Stimulated activated CD8-positive, alpha-beta memory T cell treated with anti-CD3 and anti-CD28 coated beads, Interleukin-4, amount 100 ng/mL, for 24 hours (primary cell): ENCODE data around the gene RHOB.

Experiments
- DNase-seq: peaks from one replicate; pipeline ENCODE4 v3.0.0-alpha.2; 2020; ENCODE audit warnings: low read depth

RHOB gene

DNA sequence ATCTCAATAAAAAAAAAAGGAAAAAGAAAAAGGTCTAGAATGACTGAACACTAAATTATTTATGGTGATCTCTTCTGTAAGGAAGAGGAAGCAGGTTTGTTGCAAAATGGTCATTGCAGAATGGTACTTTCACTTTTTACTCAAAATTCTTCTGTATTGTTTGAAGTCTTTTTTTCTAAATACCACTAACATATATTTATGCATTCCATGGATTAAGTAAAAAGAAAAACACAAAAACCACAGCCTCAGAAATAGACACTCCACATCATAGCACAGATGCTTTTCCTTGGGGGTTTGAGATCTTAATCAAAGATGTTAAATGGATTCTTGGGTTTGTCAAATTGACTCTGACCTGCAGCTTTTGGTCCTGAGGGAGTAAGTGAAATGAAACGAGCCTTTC is 47.4 kb downstream of the RHOB start:
- DNase-seq = no peak

DNA sequence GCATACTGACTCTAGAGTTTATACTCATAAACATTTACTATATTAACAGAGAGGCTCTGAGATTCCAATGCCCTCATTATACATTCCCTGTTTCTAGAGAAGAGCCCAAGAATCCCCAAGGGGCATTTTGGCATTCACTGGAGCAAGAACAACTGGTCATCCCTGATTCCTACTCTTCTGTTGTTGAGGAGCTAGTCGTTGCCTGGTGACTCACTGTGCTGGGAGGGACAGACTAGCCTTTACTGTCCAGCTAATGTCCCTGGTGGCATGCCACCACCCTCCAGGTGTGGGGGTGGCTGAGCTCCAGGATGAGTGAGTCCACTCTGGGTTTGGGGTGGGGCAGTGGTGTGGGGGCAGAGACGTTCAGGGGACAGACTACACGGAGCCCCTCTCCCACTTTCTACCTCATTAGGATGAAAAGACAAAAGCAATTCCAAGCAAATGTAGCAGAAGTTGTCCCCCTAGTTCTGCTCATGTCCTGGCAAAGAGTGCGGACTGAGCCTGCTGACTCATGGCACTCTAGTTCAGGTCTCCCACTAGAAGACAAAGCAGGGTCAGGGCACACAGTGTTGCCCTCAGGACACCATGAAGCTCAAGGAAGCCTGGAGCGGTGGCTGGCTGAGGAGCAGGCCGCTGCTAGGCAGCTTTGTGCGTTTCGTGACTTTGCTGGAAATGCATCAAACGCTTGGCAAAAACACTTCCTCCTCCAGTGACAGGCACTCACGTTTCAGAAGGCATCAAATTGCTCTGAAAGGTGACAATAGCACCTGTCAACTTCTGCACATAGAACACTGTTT is 49.4 kb downstream of the RHOB start:
- no peak for DNase-seq

GRCh38 chr2:20496942-20497341 is 50.1 kb downstream of the RHOB start:
- DNase-seq = no peak
